Fibroblast of pulmonary artery (primary cell): ENCODE results near the gene MFSD12.

ENCODE experiments used
- DNase-seq: peaks from one replicate; pipeline ENCODE4 v3.0.0-alpha.2; 2010; ENCODE audit warnings: low read depth
- H3K4me3 ChIP-seq: replicated peaks from 2 replicates; pipeline ENCODE4 v1.5.1; 2011; ENCODE audit warnings: low read depth, mild to moderate bottlenecking, control low read depth, low read length, moderate library complexity
- TF ChIP-seq, protein P1 (sequence below): IDR thresholded peaks from 2 replicates; pipeline ENCODE4 v1.5.1; 2011; ENCODE audit warnings: mild to moderate bottlenecking, control low read depth, low read length, inconsistent platforms; ENCODE audit errors: missing control alignments

MFSD12 gene

DNA sequence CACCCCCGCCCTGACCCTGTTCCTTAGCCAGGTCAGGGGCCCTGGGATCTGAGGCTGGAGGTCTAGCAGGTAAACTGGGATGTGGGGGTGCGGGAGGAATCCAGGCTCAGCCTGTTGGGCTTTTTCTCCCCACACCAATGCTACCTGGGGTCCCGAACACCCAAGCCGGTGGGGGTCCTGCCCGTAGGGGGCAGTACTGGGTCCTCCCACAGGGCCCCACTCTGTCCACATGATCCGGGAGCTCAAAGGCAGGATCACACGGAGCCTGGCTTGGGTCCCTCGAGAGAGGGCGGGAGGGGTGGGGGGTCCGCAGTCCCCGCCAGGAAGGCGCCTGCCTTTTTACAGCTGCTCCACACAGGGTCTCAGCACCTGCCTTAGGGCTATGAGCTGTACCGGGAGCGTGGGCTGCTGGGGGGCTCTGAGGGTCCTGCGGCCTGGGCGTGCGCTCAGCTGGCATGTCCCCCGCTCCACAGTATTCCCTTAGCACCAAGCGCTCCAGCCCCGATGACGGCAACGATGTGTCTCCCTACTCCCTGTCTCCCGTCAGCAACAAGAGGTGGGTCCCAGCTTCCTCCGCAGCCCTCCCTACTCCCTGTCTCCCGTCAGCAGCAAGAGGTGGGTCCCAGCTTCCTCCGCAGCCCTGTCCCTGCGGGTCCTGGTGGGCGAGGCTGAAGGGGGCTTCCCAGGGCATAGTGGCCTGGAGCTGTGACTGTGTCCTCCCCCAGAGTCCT, 30.7 kb downstream of the MFSD12 start:
- no peak for DNase-seq
- H3K4me3 ChIP-seq, result no peak overlapping the region
- TF ChIP-seq, protein P1, sequence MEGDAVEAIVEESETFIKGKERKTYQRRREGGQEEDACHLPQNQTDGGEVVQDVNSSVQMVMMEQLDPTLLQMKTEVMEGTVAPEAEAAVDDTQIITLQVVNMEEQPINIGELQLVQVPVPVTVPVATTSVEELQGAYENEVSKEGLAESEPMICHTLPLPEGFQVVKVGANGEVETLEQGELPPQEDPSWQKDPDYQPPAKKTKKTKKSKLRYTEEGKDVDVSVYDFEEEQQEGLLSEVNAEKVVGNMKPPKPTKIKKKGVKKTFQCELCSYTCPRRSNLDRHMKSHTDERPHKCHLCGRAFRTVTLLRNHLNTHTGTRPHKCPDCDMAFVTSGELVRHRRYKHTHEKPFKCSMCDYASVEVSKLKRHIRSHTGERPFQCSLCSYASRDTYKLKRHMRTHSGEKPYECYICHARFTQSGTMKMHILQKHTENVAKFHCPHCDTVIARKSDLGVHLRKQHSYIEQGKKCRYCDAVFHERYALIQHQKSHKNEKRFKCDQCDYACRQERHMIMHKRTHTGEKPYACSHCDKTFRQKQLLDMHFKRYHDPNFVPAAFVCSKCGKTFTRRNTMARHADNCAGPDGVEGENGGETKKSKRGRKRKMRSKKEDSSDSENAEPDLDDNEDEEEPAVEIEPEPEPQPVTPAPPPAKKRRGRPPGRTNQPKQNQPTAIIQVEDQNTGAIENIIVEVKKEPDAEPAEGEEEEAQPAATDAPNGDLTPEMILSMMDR, result no peak

DNA sequence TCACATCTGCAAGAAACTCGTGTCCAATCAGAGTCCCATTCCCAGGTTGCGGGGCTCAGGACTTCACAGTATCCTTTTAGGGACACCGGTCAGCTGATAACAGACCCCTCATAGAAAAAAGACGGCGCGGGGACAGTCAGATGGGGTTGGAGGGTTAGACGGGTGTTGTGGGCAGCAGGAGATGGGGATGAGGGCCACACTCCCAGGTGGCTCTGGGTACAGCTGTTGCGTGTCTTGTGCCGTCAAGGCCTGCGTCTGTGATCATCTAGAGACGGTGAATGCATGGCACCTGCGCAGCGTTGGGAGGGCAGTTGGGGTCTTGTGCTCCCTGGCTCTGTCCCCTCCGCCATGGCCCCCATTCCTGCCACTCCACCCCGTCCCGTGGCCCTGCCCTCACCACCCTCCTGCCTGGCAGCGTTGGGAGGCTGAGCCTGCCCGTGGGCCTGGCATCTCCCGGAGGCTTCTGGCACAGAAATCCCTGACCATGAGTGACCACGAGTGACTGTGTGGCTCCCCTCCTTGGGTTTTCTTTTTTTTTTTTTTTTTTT, 32.4 kb downstream of the MFSD12 start:
- TF ChIP-seq, protein P1, result no peak

DNA sequence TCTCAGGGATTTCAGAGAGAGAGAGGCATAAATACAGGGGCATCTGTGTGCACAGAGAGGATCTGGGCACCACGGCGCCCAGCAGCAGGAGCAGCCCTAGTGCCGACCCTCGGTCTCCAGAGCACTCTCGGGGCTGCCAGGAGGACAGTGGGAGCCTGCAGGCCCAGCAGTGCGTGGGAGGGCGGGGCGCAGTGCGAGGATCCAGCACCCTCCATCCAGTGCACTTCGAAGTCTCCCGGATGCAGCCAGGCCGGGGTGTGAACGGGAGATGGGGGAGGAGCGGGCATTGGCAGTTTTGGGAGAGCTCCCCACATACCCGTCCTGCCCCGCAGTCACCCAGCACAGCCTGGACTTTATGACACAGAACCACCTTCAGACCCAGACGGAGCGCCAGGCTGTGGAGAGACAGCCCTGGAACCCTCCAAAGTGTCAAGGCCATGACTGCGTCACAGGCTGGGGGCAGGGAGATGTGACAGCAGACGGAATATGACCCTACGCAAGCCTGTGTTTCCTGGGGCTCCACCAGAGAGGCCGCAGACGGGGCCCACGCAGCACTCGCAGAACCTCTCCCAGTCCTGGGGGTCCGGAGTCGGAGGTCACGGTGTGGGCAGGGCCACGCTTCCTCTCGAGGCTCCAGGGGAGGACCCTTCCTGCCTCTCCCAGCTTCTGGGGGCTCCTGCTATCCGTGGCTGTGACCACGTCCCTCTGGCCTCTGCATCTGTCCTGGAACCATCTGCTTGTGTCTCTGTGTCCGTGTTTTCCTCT, 33.1 kb downstream of the MFSD12 start:
- TF ChIP-seq, protein P1, result no peak
- no peak overlapping the region for H3K4me3 ChIP-seq

More for the DNA sequence above, 32.4 kb downstream of the MFSD12 start:
- H3K4me3 ChIP-seq, result no peak overlapping the region
- no peak for DNase-seq

DNA sequence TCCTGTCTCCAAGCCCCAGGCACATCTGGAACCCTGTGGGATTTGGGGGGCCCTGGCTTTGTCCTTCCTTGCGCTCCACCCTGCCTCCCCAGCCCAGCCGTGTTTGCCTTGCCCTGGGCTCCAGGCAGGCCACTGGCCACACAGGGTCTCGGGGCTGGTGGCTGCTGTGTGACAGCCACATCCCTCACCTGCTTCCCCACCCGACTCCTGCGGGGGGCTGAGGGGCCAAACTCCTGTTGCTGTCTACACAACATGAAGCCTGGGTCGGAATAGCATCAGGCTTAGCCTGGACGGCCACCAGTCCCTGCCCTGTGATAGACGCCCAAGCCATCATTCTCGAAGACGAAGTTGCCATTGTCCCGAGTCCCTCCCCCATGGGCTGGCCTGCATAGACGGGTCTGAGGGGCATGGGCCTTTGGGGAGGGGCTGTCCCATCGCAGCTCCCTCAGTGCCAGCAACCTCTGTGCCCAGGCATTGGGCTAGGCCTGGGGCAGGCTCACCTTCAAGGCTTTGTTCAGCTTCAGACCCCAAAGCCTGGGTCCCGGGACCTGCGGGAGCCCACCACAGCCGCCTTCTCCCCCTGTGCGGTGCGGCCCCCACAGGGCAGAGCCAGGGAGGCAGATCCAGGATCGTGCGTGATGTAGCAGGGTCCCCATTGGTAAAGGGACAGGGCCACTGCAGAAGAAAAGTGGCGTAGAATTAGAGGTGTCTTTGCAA, 33.9 kb downstream of the MFSD12 start:
- no peak overlapping the region for H3K4me3 ChIP-seq
- no peak for DNase-seq
- TF ChIP-seq, protein P1, result no peak

More for the DNA sequence above, 33.1 kb downstream of the MFSD12 start:
- no peak for DNase-seq

DNA sequence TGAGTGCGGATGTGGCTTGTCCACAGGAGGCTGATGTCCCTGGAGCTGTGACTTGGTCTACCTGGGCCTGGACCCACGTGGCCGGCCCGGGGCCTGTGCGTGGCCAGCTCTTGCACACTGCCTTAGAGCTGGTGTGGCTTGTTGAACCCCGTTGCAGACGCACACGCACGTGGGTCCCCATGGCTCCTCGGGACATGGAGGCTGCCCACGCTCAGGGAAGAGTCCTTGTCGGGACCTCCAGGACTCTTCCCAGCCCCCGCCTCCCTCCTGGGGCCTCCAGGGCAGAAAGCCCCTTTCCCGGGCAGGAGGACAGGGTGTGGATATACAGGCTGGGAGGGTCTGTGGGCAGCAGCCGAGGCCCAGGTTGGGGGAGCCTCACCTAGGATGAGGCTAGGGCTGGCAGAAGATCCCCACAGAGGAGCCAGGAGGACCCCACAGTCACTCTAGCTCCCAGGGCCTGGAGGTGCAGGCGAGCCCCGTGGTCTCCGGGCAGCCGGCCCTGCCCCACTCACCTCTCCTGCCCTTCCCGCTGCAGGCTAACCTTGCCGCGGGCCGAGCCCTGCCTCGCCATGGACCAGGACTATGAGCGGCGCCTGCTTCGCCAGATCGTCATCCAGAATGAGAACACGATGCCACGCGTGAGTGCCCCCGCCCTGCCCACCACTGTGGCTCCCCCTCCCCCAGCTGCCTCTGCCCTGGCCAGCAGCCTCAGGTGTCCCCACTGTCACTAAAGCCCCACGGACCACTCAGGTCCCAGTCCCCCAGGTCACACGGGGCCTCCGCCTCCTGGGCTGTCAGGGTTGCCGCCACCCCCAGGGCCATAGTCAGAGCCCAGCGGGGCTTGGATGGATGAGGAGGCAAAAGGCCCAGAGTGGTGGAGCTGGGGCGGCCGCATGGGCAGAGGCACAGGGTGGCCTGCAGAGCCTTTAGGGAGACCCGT, 34.7 kb downstream of the MFSD12 start:
- TF ChIP-seq, protein P1, result no peak
- no peak overlapping the region for H3K4me3 ChIP-seq
- no peak for DNase-seq

DNA sequence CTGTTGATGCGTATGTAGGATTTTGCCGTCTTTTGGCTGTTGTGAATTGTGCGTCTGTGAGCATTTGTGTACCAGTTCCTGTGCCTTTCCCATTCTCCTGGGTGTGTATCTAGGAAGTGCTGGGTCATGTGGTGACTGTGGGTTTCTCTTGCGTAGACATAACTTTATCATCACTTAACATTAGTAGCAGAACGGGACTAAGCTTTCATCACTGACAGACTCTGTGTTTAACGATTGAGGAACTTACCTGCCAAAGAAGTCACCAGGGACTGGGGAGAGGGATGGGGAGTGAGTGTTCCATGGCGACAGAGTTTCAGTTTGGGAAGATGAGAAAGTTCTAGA, 36.3 kb downstream of the MFSD12 start:
- TF ChIP-seq, protein P1, result no peak
- DNase-seq, result no peak
- no peak overlapping the region for H3K4me3 ChIP-seq
